Liver (tissue), 9 donors: ENCODE data around the gene SRPK1. TPM values are rescaled to one million over a fixed set of nuclear protein-coding genes. Genes with fewer than 3 reads are reported as not detected.

Experiments used
- DNase-seq: peaks from one replicate; pipeline ENCODE4 v3.0.0-alpha.2; 2017; ENCODE audit warnings: low spot score
- H3K27ac ChIP-seq, 2 donors: one replicate each; pipeline ENCODE4 v1.7.0; 2013; ENCODE audit warnings: inconsistent platforms in 2 of 2, low read length in 2 of 2, control low read depth in 1 of 2, low read depth in 1 of 2, mild to moderate bottlenecking in 1 of 2
- H3K27me3 ChIP-seq, 4 donors: one replicate each; pipeline versions ENCODE4 v1.6.1 to v1.7.0; 2013; ENCODE audit warnings: low read length in 3 of 4, inconsistent platforms in 1 of 4, mild to moderate bottlenecking in 1 of 4, moderate library complexity in 1 of 4; ENCODE audit not compliant: control insufficient read depth in 4 of 4, insufficient read depth in 4 of 4
- H3K36me3 ChIP-seq, 4 donors: one replicate each; pipeline versions ENCODE4 v1.6.1 to v1.7.0; 2013; ENCODE audit warnings: low read length in 3 of 4, mild to moderate bottlenecking in 3 of 4, low read depth in 1 of 4, moderate library complexity in 1 of 4; ENCODE audit not compliant: control insufficient read depth in 4 of 4, insufficient read depth in 3 of 4
- H3K4me1 ChIP-seq, 4 donors: one replicate each; pipeline versions ENCODE4 v1.6.1 to v1.7.0; 2013; ENCODE audit warnings: low read length in 3 of 4, mild to moderate bottlenecking in 3 of 4, moderate library complexity in 1 of 4; ENCODE audit not compliant: control insufficient read depth in 4 of 4, insufficient read depth in 4 of 4
- H3K4me3 ChIP-seq, 3 donors: one replicate each; pipeline versions ENCODE4 v1.6.1 to v1.7.0; 2013; ENCODE audit warnings: low read length in 3 of 3, control low read depth in 1 of 3, low read depth in 1 of 3, mild to moderate bottlenecking in 1 of 3
- H3K9ac ChIP-seq, 2 donors: one replicate each; pipeline ENCODE4 v1.7.0; 2013; ENCODE audit warnings: low read length in 2 of 2, mild to moderate bottlenecking in 2 of 2, moderate library complexity in 2 of 2, control low read depth in 1 of 2, low read depth in 1 of 2
- H3K9me3 ChIP-seq, 4 donors: one replicate each; pipeline versions ENCODE4 v1.6.1 to v1.7.0; 2013; ENCODE audit warnings: low read length in 3 of 4; ENCODE audit not compliant: control insufficient read depth in 4 of 4
- CTCF ChIP-seq: fragments of 150-350 bp; IDR thresholded peaks from 2 replicates; pipeline ENCODE4 v1.5.1; 2017; ENCODE audit warnings: improper control_type of control experiment, low read depth, low read length; ENCODE audit not compliant: missing input control
- EGR1 ChIP-seq, 2 donors: IDR thresholded peaks; 2 replicates each; pipeline ENCODE4 v1.6.1; 2016 to 2018; ENCODE audit warnings: antibody characterized with exemption in 2 of 2, low read depth in 2 of 2
- FOXA1 ChIP-seq: IDR thresholded peaks from 2 replicates; pipeline ENCODE4 v1.6.1; 2016; ENCODE audit warnings: antibody characterized with exemption
- FOXA2 ChIP-seq: IDR thresholded peaks from 2 replicates; pipeline ENCODE4 v1.6.1; 2016; ENCODE audit warnings: antibody characterized with exemption
- HNF4G ChIP-seq: IDR thresholded peaks from 2 replicates; pipeline ENCODE4 v1.6.1; 2016; ENCODE audit warnings: antibody characterized with exemption
- JUND ChIP-seq, 2 donors: IDR thresholded peaks; 2 replicates each; pipeline ENCODE4 v1.6.1; 2016; ENCODE audit warnings: antibody characterized with exemption in 2 of 2
- MAX ChIP-seq: IDR thresholded peaks from 2 replicates; pipeline ENCODE4 v1.6.1; 2016; ENCODE audit warnings: antibody characterized with exemption
- RAD21 ChIP-seq, 2 donors: IDR thresholded peaks; 2 replicates each; pipeline ENCODE4 v1.6.1; 2016; ENCODE audit warnings: antibody characterized with exemption in 2 of 2, mild to moderate bottlenecking in 2 of 2
- REST ChIP-seq: IDR thresholded peaks from 2 replicates; pipeline ENCODE4 v1.6.1; 2016; ENCODE audit warnings: antibody characterized with exemption, mild to moderate bottlenecking
- RXRA ChIP-seq, 2 donors: IDR thresholded peaks; 2 replicates each; pipeline ENCODE4 v1.6.1; 2017 to 2018; ENCODE audit warnings: antibody characterized with exemption in 2 of 2, mild to moderate bottlenecking in 1 of 2
- SP1 ChIP-seq: IDR thresholded peaks from 2 replicates; pipeline ENCODE4 v1.6.1; 2018; ENCODE audit warnings: antibody characterized with exemption, mild to moderate bottlenecking
- TAF1 ChIP-seq: conservative IDR thresholded peaks from 2 replicates; pipeline ENCODE4 v1.6.1; 2016; ENCODE audit warnings: antibody characterized with exemption, mild to moderate bottlenecking
- WGBS: extraction: QIAGEN DNeasy Blood & Tissue Kit; methylation state at CpG from one replicate; pipeline ENCODE4 v1.1.7; 2013; 5-methylcytosine and 5-hydroxymethylcytosine counted together
- polyA plus RNA-seq, 2 donors: library from polyadenylated mRNA; stranded (reverse) in 1 of 2; unstranded in 1 of 2; fragments of 200-250 nt in 1 of 2; fragments of >200 nt in 1 of 2; fragmentation: Nextera tagmentation in 1 of 2; extraction: Ambion mirVana in 1 of 2; gene quantifications; one replicate each; pipeline versions ENCODE4 v1.2.1 to v1.2.3, GENCODE V29; 2013 to 2015
- total RNA-seq, 2 donors: library from RNA; depleted of rRNA; stranded (reverse); fragments of >200 nt; gene quantifications; one replicate each; pipeline ENCODE4 v1.2.3, GENCODE V29; 2014
- TF ChIP-seq, protein P1 (sequence below): IDR thresholded peaks from 2 replicates; pipeline ENCODE4 v1.6.1; 2016; ENCODE audit warnings: antibody characterized with exemption
- donor health status: healthy.
- donor health status: healthy.
- donor health status: healthy.
- donor health status: healthy.
- donor health status: healthy.

Gene SRPK1
- total and polyA plus RNA-seq, 4 donors: 11.9 to 41.2 (median 32.9) TPM

- TF ChIP-seq CTCF (no peak), REST (no peak)
- TF ChIP-seq, protein P1, sequence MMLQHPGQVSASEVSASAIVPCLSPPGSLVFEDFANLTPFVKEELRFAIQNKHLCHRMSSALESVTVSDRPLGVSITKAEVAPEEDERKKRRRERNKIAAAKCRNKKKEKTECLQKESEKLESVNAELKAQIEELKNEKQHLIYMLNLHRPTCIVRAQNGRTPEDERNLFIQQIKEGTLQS: no peak
- Histone ChIP-seq H3K27me3 (no peaks in the 10 kb centered on the region), H3K36me3 (no peaks in the 10 kb centered on the region), H3K4me1 (peaks cover 0 to 7% (median 5%) of the 10 kb centered on the region in 4 donors), H3K9me3 (no peaks in the 10 kb centered on the region), H3K4me3 (no peak overlapping the region), H3K27ac (no peak overlapping the region), H3K9ac (no peak overlapping the region)
- 77% methylated on average over 3 of the region's 3 CpGs for WGBS
- DNase-seq: no peak
Measured at GRCh38 chr6:35801148-35801547, 119.8 kb downstream of the SRPK1 start.

- WGBS: 82% methylated on average over 5 of the region's 5 CpGs
- Histone ChIP-seq H3K36me3 (no peaks in the 10 kb centered on the region), H3K27me3 (no peaks in the 10 kb centered on the region), H3K4me3 (no peak overlapping the region), H3K9me3 (no peaks in the 10 kb centered on the region), H3K9ac (no peak overlapping the region), H3K27ac (no peak overlapping the region), H3K4me1 (no peaks in the 10 kb centered on the region)
- DNase-seq: no peak
- no peak for TF ChIP-seq TAF1
- no peak for TF ChIP-seq HNF4G
- no peak for TF ChIP-seq JUND (IDR thresholded peaks at IDR 0.05)
- no peak for TF ChIP-seq FOXA1
- no peak for TF ChIP-seq SP1
- no peak for TF ChIP-seq RXRA (IDR thresholded peaks at IDR 0.05)
- TF ChIP-seq, protein P1: no peak
- no peak for TF ChIP-seq RAD21 (IDR thresholded peaks at IDR 0.05)
- TF ChIP-seq FOXA2: no peak
- no peak for TF ChIP-seq MAX
- TF ChIP-seq EGR1 (IDR thresholded peaks at IDR 0.05; ENCODE audit: low read depth in 2 of 2): no peak
Measured at GRCh38 chr6:35798706-35799105, 122.2 kb downstream of the SRPK1 start.
